Measurements from ENCODE around the gene SULT6B1. TPM values are rescaled to one million over a fixed set of nuclear protein-coding genes. Genes with fewer than 3 reads are reported as not detected.

SULT6B1 gene
- total RNA-seq, 1 experiment from 2014 or later = not detected

DNA sequence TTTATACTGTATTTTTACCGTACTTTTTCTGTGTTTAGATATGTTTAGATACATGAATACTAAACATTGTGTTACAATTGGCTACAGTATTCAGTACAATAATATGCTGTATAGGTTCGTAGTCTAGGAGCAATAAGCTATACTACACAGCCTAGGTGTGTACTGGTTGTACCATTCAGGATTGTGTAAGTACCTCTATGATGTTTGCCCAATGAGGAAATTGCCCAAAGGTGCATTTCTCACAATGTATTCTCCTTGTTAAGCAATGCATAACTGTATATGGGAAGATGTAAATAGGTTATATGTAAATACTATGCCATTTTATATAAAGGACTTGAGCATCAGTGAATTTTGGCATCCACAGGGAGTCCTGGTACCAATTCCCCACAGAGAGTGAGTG lies 42.4 kb downstream of the SULT6B1 start:
- ChIA-PET POLR2A (ENCODE audit: low non-redundant PET) (no interaction called here), CTCF (no interaction called here)
- Histone ChIP-seq H3K27ac (ENCODE audit: low read depth, low read length, poor library complexity, severe bottlenecking) (no peak overlapping the region), H3K4me1 (ENCODE audit: insufficient read depth, low read length, poor library complexity, severe bottlenecking) (peaks cover 12% of the 10 kb centered on the region), H3K27me3 (replicated peaks; ENCODE audit: insufficient read depth, low read depth, low read length, poor library complexity) (no peaks in the 10 kb centered on the region), H3K9me3 (ENCODE audit: low read depth, low read length, poor library complexity, severe bottlenecking) (no peaks in the 10 kb centered on the region), H3K4me3 (ENCODE audit: low read depth, low read length, poor library complexity, severe bottlenecking) (no peak overlapping the region), H3K36me3 (ENCODE audit: insufficient read depth, low read length, poor library complexity, severe bottlenecking) (peaks cover 29% of the 10 kb centered on the region)
- no TSS peak for BruUV-seq (replicated peaks)
- intact Hi-C loops (cut with micrococcal nuclease; ENCODE audit: unreplicated experiment) = no loop called here
- DNase-seq (ENCODE audit: low spot score) = no peak
- TF ChIP-seq EZH2 (IDR thresholded peaks at IDR 0.05; ENCODE audit: borderline replicate concordance, low read depth, low read length, poor library complexity, severe bottlenecking) = no peak
- no peak for TF ChIP-seq CTCF (conservative IDR thresholded peaks at IDR 0.05; ENCODE audit: low read depth, low read length)

- H3K4me3 ChIP-seq (ENCODE audit: low read depth, low read length, poor library complexity, severe bottlenecking) = no peak overlapping the region
- no peak overlapping the region for H3K27ac ChIP-seq (ENCODE audit: low read depth, low read length, poor library complexity, severe bottlenecking)
- no peaks in the 10 kb centered on the region for H3K4me1 ChIP-seq (ENCODE audit: insufficient read depth, low read length, poor library complexity, severe bottlenecking)
- no peaks in the 10 kb centered on the region for H3K27me3 ChIP-seq (replicated peaks; ENCODE audit: insufficient read depth, low read depth, low read length, poor library complexity)
- ChIA-PET POLR2A (ENCODE audit: low non-redundant PET) (no interaction called here), CTCF (no interaction called here)
- no peak for TF ChIP-seq CTCF (conservative IDR thresholded peaks at IDR 0.05; ENCODE audit: low read depth, low read length)
- no peaks in the 10 kb centered on the region for H3K9me3 ChIP-seq (ENCODE audit: low read depth, low read length, poor library complexity, severe bottlenecking)
- peaks cover 34% of the 10 kb centered on the region for H3K36me3 ChIP-seq (ENCODE audit: insufficient read depth, low read length, poor library complexity, severe bottlenecking)
- no TSS peak for BruUV-seq (replicated peaks)
- intact Hi-C loops (cut with micrococcal nuclease; ENCODE audit: unreplicated experiment) = no loop called here
- DNase-seq (ENCODE audit: low spot score) = no peak
These were observed 44.5 kb downstream of the SULT6B1 start for GRCh38 chr2:37143974-37144373.

DNA sequence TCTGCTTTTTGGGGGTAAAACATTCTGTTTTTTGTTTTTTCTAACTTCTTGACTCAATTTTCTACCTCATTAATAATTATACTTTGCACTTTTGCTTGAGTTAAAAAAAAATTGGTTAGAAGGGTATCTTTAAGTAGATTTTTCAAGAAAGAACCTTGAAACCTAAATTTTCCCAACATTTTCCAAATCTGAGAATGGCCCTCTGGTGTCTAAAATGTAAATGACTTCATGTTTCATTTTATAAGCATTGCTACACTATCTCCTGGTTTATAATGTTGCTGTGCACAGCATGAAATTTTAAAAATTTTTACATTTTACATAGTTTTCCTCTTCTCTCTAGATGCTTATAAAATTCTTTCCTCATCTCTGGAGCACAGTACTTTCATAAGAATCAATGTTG lies 45.9 kb downstream of the SULT6B1 start:
- no peaks in the 10 kb centered on the region for H3K9me3 ChIP-seq (ENCODE audit: low read depth, low read length, poor library complexity, severe bottlenecking)
- no peak overlapping the region for H3K4me3 ChIP-seq (ENCODE audit: low read depth, low read length, poor library complexity, severe bottlenecking)
- TF ChIP-seq CTCF (conservative IDR thresholded peaks at IDR 0.05; ENCODE audit: low read depth, low read length) = no peak
- TF ChIP-seq EZH2 (IDR thresholded peaks at IDR 0.05; ENCODE audit: borderline replicate concordance, low read depth, low read length, poor library complexity, severe bottlenecking) = no peak
- no peaks in the 10 kb centered on the region for H3K4me1 ChIP-seq (ENCODE audit: insufficient read depth, low read length, poor library complexity, severe bottlenecking)
- no peak for DNase-seq (ENCODE audit: low spot score)
- intact Hi-C loops (cut with micrococcal nuclease; ENCODE audit: unreplicated experiment) = no loop called here
- CTCF ChIA-PET = no interaction called here
- POLR2A ChIA-PET (ENCODE audit: low non-redundant PET) = no interaction called here
- no TSS peak for BruUV-seq (replicated peaks)
- H3K36me3 ChIP-seq (ENCODE audit: insufficient read depth, low read length, poor library complexity, severe bottlenecking) = peaks cover 36% of the 10 kb centered on the region
- H3K27me3 ChIP-seq (replicated peaks; ENCODE audit: insufficient read depth, low read depth, low read length, poor library complexity) = no peaks in the 10 kb centered on the region
- H3K27ac ChIP-seq (ENCODE audit: low read depth, low read length, poor library complexity, severe bottlenecking) = no peak overlapping the region

Data from A673 (cell line).